CD14-positive monocyte (primary cell): Measurements from ENCODE around the gene GSTM2. TPM values are rescaled to one million over a fixed set of nuclear protein-coding genes. Genes with fewer than 3 reads are reported as not detected.
"Not testable (repeated sequence)": the region's sequence is repeated elsewhere in the genome, so short reads cannot be mapped to it uniquely, and the experiment has no call there.

Source experiments
- DNase-seq, 3 donors: peaks; one replicate each; pipeline ENCODE4 v3.0.0-alpha.2; 2011 to 2022
- H2AFZ ChIP-seq: 2 replicates; pipeline ENCODE4 v1.6.0; 2012; ENCODE audit warnings: mild to moderate bottlenecking, low read depth, low read length, inconsistent platforms; ENCODE audit not compliant: insufficient read depth, poor library complexity, severe bottlenecking
- H3K27ac ChIP-seq, 2 donors: 1 replicate in 1 of 2; 2 replicates in 1 of 2; pipeline ENCODE4 v1.5.1; 2012 to 2013; ENCODE audit warnings: low read length in 2 of 2, control low read depth in 1 of 2, inconsistent platforms in 1 of 2, low read depth in 1 of 2, mild to moderate bottlenecking in 1 of 2
- H3K27me3 ChIP-seq, 2 donors: one replicate each; pipeline versions ENCODE4 v1.6.0 to v1.6.1; 2011 to 2013; ENCODE audit warnings: low read length in 2 of 2; ENCODE audit not compliant: control insufficient read depth in 2 of 2, insufficient read depth in 2 of 2
- H3K36me3 ChIP-seq, 2 donors: replicated peaks in 1 of 2; 1 replicate in 1 of 2; 2 replicates in 1 of 2; pipeline versions ENCODE4 v1.5.1 to v1.6.1; 2012 to 2013; ENCODE audit warnings: low read length in 2 of 2, control low read depth in 1 of 2, inconsistent platforms in 1 of 2, mild to moderate bottlenecking in 1 of 2; ENCODE audit not compliant: insufficient read depth in 2 of 2, control insufficient read depth in 1 of 2
- H3K4me1 ChIP-seq, 2 donors: 1 replicate in 1 of 2; 2 replicates in 1 of 2; pipeline versions ENCODE4 v1.5.1 to v1.6.1; 2012 to 2013; ENCODE audit warnings: low read length in 2 of 2, control low read depth in 1 of 2, inconsistent platforms in 1 of 2, mild to moderate bottlenecking in 1 of 2, moderate library complexity in 1 of 2; ENCODE audit not compliant: insufficient read depth in 2 of 2, control insufficient read depth in 1 of 2
- H3K4me2 ChIP-seq: replicated peaks from 2 replicates; pipeline ENCODE3; 2012; ENCODE audit warnings: low read length, moderate library complexity, mild to moderate bottlenecking; ENCODE audit not compliant: poor library complexity, severe bottlenecking; ENCODE audit errors: extremely low read depth
- H3K4me3 ChIP-seq, 3 experiments: fragments of 200-600 bp in 1 of 3; sonication (generic) in 1 of 3; replicated peaks in 1 of 3; 1 replicate in 2 of 3; 2 replicates in 1 of 3; pipeline ENCODE4 v1.5.1; 2011 to 2013; ENCODE audit warnings: low read length in 3 of 3, mild to moderate bottlenecking in 3 of 3, control low read depth in 2 of 3, low read depth in 2 of 3, inconsistent platforms in 1 of 3, moderate library complexity in 1 of 3
- H3K79me2 ChIP-seq: 2 replicates; pipeline ENCODE4 v1.6.0; 2012; ENCODE audit warnings: mild to moderate bottlenecking, control low read depth, inconsistent platforms, low read length, moderate library complexity; ENCODE audit not compliant: insufficient read depth
- H3K9ac ChIP-seq: 2 replicates; pipeline ENCODE4 v1.6.0; 2017; ENCODE audit warnings: low read length, mild to moderate bottlenecking; ENCODE audit not compliant: insufficient read depth, poor library complexity, severe bottlenecking
- H3K9me3 ChIP-seq, 2 donors: replicated peaks in 1 of 2; 1 replicate in 1 of 2; 2 replicates in 1 of 2; pipeline versions ENCODE4 v1.5.1 to v1.6.1; 2012 to 2013; ENCODE audit warnings: low read length in 2 of 2, control low read depth in 1 of 2; ENCODE audit not compliant: control insufficient read depth in 1 of 2, insufficient read depth in 1 of 2
- H4K20me1 ChIP-seq: 2 replicates; pipeline ENCODE4 v1.6.0; 2012; ENCODE audit warnings: mild to moderate bottlenecking, low read length, control low read depth, moderate library complexity; ENCODE audit not compliant: insufficient read depth
- H3K27ac Mint-ChIP-seq, 7 donors: one replicate each; pipeline ENCODE4 v1.8.0; 2020; ENCODE audit warnings: mild to moderate bottlenecking in 7 of 7, mixed read lengths in 7 of 7, moderate library complexity in 6 of 7, inconsistent platforms in 2 of 7
- H3K27me3 Mint-ChIP-seq, 3 donors: one replicate each; pipeline ENCODE4 v1.8.0; 2021 to 2022; ENCODE audit warnings: low read depth in 3 of 3, mild to moderate bottlenecking in 3 of 3, mixed read lengths in 3 of 3, moderate library complexity in 3 of 3, inconsistent platforms in 1 of 3
- H3K36me3 Mint-ChIP-seq, 2 donors: one replicate each; pipeline ENCODE4 v1.8.0; 2020; ENCODE audit warnings: mixed read lengths in 2 of 2, inconsistent platforms in 1 of 2, mild to moderate bottlenecking in 1 of 2
- H3K4me1 Mint-ChIP-seq: one replicate; pipeline ENCODE4 v1.8.0; 2020; ENCODE audit warnings: mild to moderate bottlenecking, mixed read lengths
- H3K4me3 Mint-ChIP-seq, 2 donors: one replicate each; pipeline ENCODE4 v1.8.0; 2020; ENCODE audit warnings: mild to moderate bottlenecking in 2 of 2, mixed read lengths in 2 of 2, moderate library complexity in 1 of 2
- H3K9me3 Mint-ChIP-seq, 7 donors: one replicate each; pipeline ENCODE4 v1.8.0; 2020 to 2022; ENCODE audit warnings: mixed read lengths in 7 of 7, mild to moderate bottlenecking in 6 of 7, moderate library complexity in 6 of 7, inconsistent platforms in 2 of 7
- WGBS: methylation state at CpG from one replicate; pipeline ENCODE4 v1.1.5; 2013; ENCODE audit warnings: missing lambda C conversion rate; ENCODE audit not compliant: insufficient coverage; 5-methylcytosine and 5-hydroxymethylcytosine counted together
- intact Hi-C, 2 donors: fragments of 100-400 bp; cut with micrococcal nuclease; formaldehyde crosslinking; loops; one replicate each; pipeline versions ENCODE4 v1.15.0 to v1.15.1; 2023
- polyA plus RNA-seq, 3 donors: library from polyadenylated mRNA; depleted of rRNA in 1 of 3; unstranded in 2 of 3; stranded (reverse) in 1 of 3; fragments of 300-500 nt in 2 of 3; fragments of >200 nt in 1 of 3; fragmentation: Illumina TruSeq in 2 of 3; gene quantifications; 1 replicate in 2 of 3; 2 replicates in 1 of 3; pipeline ENCODE4 v1.2.3, GENCODE V29; 2012 to 2021
- TF ChIP-seq, protein P1 (sequence below): fragments of 200-600 bp; IDR thresholded peaks from one replicate; pipeline ENCODE4 v1.8.0; 2022; ENCODE audit warnings: antibody characterized with exemption, mild to moderate bottlenecking

GSTM2 gene
- polyA plus RNA-seq, 3 donors, result 1.5 to 12.0 (median 6.3) TPM

DNA sequence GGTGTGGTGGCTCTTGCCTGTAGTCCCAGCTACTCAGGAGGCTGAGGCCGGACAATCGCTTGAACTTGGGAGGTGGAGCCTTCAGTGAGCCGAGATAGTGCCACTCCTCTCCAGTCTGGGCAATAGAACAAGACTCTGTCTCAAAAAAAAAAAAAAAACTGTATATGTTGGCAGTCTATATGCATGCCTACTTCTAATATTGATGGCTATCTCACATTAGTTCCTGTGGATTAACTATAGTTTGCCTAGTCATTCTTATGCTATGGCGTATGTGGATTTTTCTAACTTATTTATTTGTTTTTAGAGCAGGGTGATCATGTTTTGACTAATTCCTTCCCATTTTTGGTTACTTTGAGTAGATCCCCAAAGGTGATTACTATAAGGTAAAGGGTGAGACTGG is 29.2 kb downstream of the GSTM2 start:
- no peaks in the 10 kb centered on the region for H3K79me2 ChIP-seq
- Mint-ChIP-seq H3K36me3 (peaks cover 0 to 8% of the 10 kb centered on the region in 2 donors), H3K4me1 (no peaks in the 10 kb centered on the region), H3K4me3 (no peak overlapping the region), H3K9me3 (peaks cover 0 to under 1% (median 0%) of the 10 kb centered on the region in 7 donors), H3K27ac (no peak overlapping the region), H3K27me3 (peaks cover 0 to 1% (median 0%) of the 10 kb centered on the region in 3 donors)
- no peak overlapping the region for H3K4me3 ChIP-seq
- no peak overlapping the region for H3K27ac ChIP-seq
- no peaks in the 10 kb centered on the region for H3K27me3 ChIP-seq
- intact Hi-C loops, result no loop called here
- H3K9me3 ChIP-seq, result no peaks in the 10 kb centered on the region
- whole genome bisulfite sequencing, result no CpG with 5 or more reads among the region's 4 CpGs
- no peak overlapping the region for H3K9ac ChIP-seq
- no peak overlapping the region for H2AFZ ChIP-seq
- no peaks in the 10 kb centered on the region for H4K20me1 ChIP-seq
- no peaks in the 10 kb centered on the region for H3K4me1 ChIP-seq
- no peak for DNase-seq
- no peaks in the 10 kb centered on the region for H3K36me3 ChIP-seq
- TF ChIP-seq, protein P1, sequence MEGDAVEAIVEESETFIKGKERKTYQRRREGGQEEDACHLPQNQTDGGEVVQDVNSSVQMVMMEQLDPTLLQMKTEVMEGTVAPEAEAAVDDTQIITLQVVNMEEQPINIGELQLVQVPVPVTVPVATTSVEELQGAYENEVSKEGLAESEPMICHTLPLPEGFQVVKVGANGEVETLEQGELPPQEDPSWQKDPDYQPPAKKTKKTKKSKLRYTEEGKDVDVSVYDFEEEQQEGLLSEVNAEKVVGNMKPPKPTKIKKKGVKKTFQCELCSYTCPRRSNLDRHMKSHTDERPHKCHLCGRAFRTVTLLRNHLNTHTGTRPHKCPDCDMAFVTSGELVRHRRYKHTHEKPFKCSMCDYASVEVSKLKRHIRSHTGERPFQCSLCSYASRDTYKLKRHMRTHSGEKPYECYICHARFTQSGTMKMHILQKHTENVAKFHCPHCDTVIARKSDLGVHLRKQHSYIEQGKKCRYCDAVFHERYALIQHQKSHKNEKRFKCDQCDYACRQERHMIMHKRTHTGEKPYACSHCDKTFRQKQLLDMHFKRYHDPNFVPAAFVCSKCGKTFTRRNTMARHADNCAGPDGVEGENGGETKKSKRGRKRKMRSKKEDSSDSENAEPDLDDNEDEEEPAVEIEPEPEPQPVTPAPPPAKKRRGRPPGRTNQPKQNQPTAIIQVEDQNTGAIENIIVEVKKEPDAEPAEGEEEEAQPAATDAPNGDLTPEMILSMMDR, result no peak
- no peak overlapping the region for H3K4me2 ChIP-seq

DNA sequence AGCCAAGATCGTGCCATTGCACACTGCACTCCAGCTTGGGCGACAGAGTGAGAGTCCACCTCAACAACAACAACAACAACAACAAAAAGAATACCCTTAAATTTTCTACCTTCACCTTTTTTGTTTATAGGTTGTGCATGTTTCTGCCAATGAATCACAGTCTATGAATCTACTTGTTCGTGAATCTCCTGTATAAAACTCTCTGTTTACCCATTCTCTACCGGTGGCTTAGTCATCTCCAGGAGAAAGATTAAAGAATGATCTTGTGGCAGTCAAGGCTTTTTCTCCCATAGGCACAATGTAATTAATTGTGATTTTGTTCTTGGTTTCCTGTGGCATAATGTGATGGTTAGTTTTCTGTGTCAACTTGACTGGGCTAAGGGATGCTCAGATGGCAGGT is 30.0 kb downstream of the GSTM2 start:
- not testable (repeated sequence) for H3K4me1 ChIP-seq

DNA sequence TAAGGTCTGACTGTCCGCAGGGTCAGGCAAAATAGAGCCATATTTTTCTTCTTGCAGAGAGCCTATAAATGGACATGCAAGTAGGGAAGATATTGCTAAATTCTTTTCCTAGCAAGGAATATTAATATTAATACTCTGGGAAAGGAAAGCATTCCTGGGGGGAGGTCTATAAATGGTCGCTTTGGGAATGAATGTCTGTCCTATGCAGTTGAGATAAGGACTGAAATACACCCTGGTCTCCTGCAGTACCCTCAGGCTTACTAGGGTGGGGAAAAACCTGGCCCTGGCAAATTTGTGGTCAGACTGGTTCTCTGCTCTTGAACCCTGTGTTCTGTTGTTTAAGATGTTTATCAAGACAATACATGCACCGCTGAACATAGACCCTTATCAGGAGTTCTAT is 35.1 kb downstream of the GSTM2 start:
- H3K27me3 Mint-ChIP-seq, H3K4me2 ChIP-seq: not testable (repeated sequence)
- 58% methylated on average over 2 of the region's 3 CpGs for WGBS

More for the DNA sequence above, 30.0 kb downstream of the GSTM2 start:
- H3K4me3 Mint-ChIP-seq, H3K27ac ChIP-seq, H3K36me3 Mint-ChIP-seq, H3K4me1 Mint-ChIP-seq, H3K79me2 ChIP-seq, H2AFZ ChIP-seq, H3K9ac ChIP-seq, H3K4me2 ChIP-seq, H3K9me3 Mint-ChIP-seq, DNase-seq, H3K27ac Mint-ChIP-seq, H3K27me3 ChIP-seq, intact Hi-C loops, H3K9me3 ChIP-seq, H3K36me3 ChIP-seq, H3K4me3 ChIP-seq, H4K20me1 ChIP-seq, H3K27me3 Mint-ChIP-seq: not testable (repeated sequence)
- WGBS, result no CpG with 5 or more reads among the region's 4 CpGs

More for the DNA sequence above, 35.1 kb downstream of the GSTM2 start:
- intact Hi-C loops, H3K4me3 Mint-ChIP-seq, H4K20me1 ChIP-seq, H2AFZ ChIP-seq, H3K4me1 Mint-ChIP-seq, H3K4me3 ChIP-seq, H3K36me3 ChIP-seq, H3K27ac ChIP-seq, H3K4me1 ChIP-seq, H3K9ac ChIP-seq, H3K36me3 Mint-ChIP-seq, H3K27me3 ChIP-seq, H3K79me2 ChIP-seq, DNase-seq, H3K27ac Mint-ChIP-seq: not testable (repeated sequence)
- peaks cover 25 to 37% (median 28%) of the 10 kb centered on the region in 7 donors for H3K9me3 Mint-ChIP-seq
- H3K9me3 ChIP-seq, result peaks cover 20 to 23% of the 10 kb centered on the region in 2 donors
